Calu3 (cell line): Measurements from ENCODE around the gene PGRMC2. TPM values are rescaled to one million over a fixed set of nuclear protein-coding genes. Genes with fewer than 3 reads are reported as not detected.
A peak's percentile ranks its signal among the peaks of the same experiment; 100 is the strongest.

Experiments
- BruUV-seq: library from RNA; stranded (reverse); fragments of 400-500 nt; replicated peaks from 2 replicates; lab custom pipeline; 2021; lab: Mats Ljungman, UMichigan
- CTCF ChIA-PET: fragments of 300-600 bp; sonication (Branson Sonifier 250); formaldehyde crosslinking; loops from one replicate; lab custom pipeline; 2022; ENCODE audit warnings: antibody characterized with exemption; lab: Charles Lee
- DNase-seq: peaks from one replicate; pipeline ENCODE4 v3.0.0; 2022
- H3K27ac Mint-ChIP-seq: one replicate; pipeline ENCODE4 v1.8.0; 2022; ENCODE audit warnings: mixed read lengths; ENCODE audit not compliant: unreplicated experiment
- H3K27me3 Mint-ChIP-seq: one replicate; pipeline ENCODE4 v1.8.0; 2022; ENCODE audit warnings: mixed read lengths; ENCODE audit not compliant: unreplicated experiment
- H3K36me3 Mint-ChIP-seq: one replicate; pipeline ENCODE4 v1.8.0; 2022; ENCODE audit warnings: mild to moderate bottlenecking, moderate library complexity, mixed read lengths; ENCODE audit not compliant: insufficient read depth, unreplicated experiment
- H3K4me1 Mint-ChIP-seq: one replicate; pipeline ENCODE4 v1.8.0; 2022; ENCODE audit warnings: mild to moderate bottlenecking, low read depth, mixed read lengths; ENCODE audit not compliant: unreplicated experiment
- H3K4me3 Mint-ChIP-seq: one replicate; pipeline ENCODE4 v1.8.0; 2022; ENCODE audit warnings: mild to moderate bottlenecking, low read depth, moderate library complexity, mixed read lengths; ENCODE audit not compliant: unreplicated experiment
- H3K9me3 Mint-ChIP-seq: one replicate; pipeline ENCODE4 v1.8.0; 2022; ENCODE audit warnings: low read depth, mixed read lengths; ENCODE audit not compliant: unreplicated experiment
- intact Hi-C: fragments of 100-400 bp; cut with micrococcal nuclease; formaldehyde crosslinking; loops from one replicate; pipeline ENCODE4 v1.10.0; 2022; ENCODE audit not compliant: unreplicated experiment
- total RNA-seq: library from RNA; stranded (reverse); gene quantifications from 2 replicates; pipeline ENCODE4 v1.2.3, GENCODE V29; 2022
- TF ChIP-seq, protein P1 (sequence below): fragments of 200-600 bp; IDR thresholded peaks from one replicate; pipeline ENCODE4 v1.8.0; 2022; ENCODE audit warnings: antibody characterized with exemption; ENCODE audit not compliant: unreplicated experiment

The PGRMC2 gene
- total RNA-seq, 1 experiment from 2014 or later: 54.5 TPM

DNA sequence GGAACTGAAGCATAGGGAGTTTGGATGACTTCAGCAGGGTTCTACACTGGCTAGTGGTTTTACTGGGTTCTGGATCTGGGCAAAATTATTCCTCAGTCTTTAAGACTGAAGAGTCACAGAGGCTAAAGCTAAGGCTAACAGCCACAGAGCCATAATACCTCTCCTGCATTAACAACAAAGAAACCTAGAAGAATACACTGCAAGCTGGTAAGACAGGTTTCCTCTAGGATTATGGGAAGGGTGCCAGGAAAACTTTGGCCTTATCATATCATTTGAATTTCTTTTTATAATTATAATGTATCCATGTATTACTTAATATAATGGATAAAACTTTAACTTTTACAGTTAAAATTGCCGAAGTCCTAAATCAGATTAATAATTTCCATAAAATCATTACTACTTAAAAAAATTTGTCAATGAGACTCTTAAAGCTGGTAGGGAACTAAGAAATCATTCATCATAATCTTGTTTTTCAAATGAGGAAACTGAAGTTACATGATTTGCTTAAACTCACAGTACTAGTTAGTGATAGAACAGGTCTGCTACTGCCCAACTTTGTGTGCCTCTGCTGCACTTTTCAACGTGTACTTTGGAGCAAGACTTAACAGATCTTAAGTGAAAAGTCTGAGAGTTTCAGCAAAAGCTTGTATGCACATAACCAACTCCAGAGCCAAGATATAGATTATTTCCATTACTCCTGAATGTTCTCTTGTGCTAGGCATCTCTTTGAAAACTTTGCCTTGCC is 24.2 kb upstream of the PGRMC2 start:
- intact Hi-C loops: no loop called here
- Mint-ChIP-seq H3K9me3 (no peaks in the 10 kb centered on the region), H3K27ac (no peak overlapping the region), H3K4me1 (peaks cover 24% of the 10 kb centered on the region), H3K4me3 (no peak overlapping the region), H3K36me3 (peaks cover 10% of the 10 kb centered on the region), H3K27me3 (no peaks in the 10 kb centered on the region)
- TF ChIP-seq, protein P1, sequence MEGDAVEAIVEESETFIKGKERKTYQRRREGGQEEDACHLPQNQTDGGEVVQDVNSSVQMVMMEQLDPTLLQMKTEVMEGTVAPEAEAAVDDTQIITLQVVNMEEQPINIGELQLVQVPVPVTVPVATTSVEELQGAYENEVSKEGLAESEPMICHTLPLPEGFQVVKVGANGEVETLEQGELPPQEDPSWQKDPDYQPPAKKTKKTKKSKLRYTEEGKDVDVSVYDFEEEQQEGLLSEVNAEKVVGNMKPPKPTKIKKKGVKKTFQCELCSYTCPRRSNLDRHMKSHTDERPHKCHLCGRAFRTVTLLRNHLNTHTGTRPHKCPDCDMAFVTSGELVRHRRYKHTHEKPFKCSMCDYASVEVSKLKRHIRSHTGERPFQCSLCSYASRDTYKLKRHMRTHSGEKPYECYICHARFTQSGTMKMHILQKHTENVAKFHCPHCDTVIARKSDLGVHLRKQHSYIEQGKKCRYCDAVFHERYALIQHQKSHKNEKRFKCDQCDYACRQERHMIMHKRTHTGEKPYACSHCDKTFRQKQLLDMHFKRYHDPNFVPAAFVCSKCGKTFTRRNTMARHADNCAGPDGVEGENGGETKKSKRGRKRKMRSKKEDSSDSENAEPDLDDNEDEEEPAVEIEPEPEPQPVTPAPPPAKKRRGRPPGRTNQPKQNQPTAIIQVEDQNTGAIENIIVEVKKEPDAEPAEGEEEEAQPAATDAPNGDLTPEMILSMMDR: no peak
- CTCF ChIA-PET: no interaction called here
- BruUV-seq: no TSS peak
- DNase-seq: peak; percentile 22

DNA sequence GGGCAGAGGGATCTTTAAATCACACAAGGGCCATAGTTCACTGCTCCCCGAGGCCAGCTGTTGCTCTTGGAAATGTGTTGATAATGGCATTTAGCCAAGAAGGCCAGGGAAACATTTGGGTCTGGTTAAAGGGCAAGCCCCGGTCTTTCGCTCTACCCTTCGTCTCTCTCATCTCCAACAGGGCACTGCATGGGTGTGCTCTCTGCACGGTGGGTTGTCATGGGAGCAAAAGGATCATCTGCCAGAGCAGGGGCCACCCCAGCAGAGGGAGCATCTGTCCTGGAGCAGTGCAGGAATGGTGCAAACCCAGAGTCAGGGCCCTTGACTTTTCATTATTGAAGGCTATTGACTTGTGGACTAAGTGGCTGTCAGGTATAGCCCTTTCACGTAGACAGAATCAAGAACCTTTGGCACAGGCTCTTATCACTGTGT is 22.7 kb upstream of the PGRMC2 start:
- DNase-seq: peak; percentile 9
- Mint-ChIP-seq H3K9me3 (no peaks in the 10 kb centered on the region), H3K4me1 (peaks cover 24% of the 10 kb centered on the region), H3K36me3 (peaks cover 10% of the 10 kb centered on the region), H3K27me3 (no peaks in the 10 kb centered on the region), H3K27ac (no peak overlapping the region), H3K4me3 (no peak overlapping the region)
- no TSS peak for BruUV-seq
- intact Hi-C loops: no loop called here
- TF ChIP-seq, protein P1: no peak
- CTCF ChIA-PET: no interaction called here

DNA sequence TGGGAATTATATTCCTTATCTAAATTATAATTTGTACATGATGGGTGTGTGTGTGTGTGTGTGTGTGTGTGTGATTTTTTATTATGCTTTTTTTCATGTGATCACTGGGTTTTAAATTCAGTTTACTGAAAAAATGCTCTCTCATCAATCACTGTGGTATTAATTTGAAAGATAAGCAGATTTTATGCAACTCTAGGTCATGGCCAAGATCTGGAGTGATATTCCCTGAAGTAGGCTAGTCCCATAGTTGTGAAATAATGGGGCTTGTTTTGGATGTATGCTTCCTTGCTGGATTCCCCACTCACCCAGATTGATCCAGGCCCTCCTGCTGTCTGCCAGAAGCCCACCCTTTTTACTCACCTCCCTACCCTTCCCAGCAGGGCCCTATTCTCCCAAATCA is 22.0 kb upstream of the PGRMC2 start:
- intact Hi-C loops: no loop called here
- Mint-ChIP-seq H3K27me3 (no peaks in the 10 kb centered on the region), H3K9me3 (no peaks in the 10 kb centered on the region), H3K4me3 (no peak overlapping the region), H3K27ac (no peak overlapping the region), H3K36me3 (peaks cover 10% of the 10 kb centered on the region), H3K4me1 (peaks cover 24% of the 10 kb centered on the region)
- TF ChIP-seq, protein P1: no peak
- DNase-seq: no peak
- CTCF ChIA-PET: no interaction called here
- no TSS peak for BruUV-seq

DNA sequence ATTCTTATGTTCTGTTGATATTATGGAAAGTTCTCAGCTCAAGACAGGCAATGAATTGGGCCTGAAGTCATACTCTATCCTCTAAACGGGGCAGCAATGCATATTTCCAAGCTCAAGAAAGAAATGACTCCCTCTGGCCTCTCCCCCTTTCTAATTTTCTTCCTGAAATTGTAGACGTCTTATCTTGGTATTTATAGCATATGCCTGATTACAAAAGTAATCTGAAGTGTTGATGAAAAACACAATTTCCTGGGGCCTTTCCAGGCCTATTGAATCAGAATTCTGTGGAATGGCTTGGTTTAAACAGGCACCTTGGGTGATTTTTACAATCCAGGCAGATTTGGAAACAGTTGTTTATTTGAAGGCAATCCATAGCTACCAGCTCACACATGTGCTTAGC is 21.4 kb upstream of the PGRMC2 start:
- no TSS peak for BruUV-seq
- intact Hi-C loops: no loop called here
- TF ChIP-seq, protein P1: no peak
- H3K4me1 Mint-ChIP-seq: peaks cover 24% of the 10 kb centered on the region
- H3K27ac Mint-ChIP-seq: no peak overlapping the region
- no peak for DNase-seq
- no peaks in the 10 kb centered on the region for H3K27me3 Mint-ChIP-seq
- peaks cover 10% of the 10 kb centered on the region for H3K36me3 Mint-ChIP-seq
- no peak overlapping the region for H3K4me3 Mint-ChIP-seq
- H3K9me3 Mint-ChIP-seq: no peaks in the 10 kb centered on the region
- CTCF ChIA-PET: no interaction called here
